NCI-H146 treated with DMSO at 0.1 percent for 48 hours (cell line): ENCODE measurements around the gene MTFP1.

Source experiments
- DNase-seq: peaks from one replicate; lab custom pipeline; 2025; ENCODE audit not compliant: unreplicated experiment; lab: John Stamatoyannopoulos, UW

The MTFP1 gene, protein sequence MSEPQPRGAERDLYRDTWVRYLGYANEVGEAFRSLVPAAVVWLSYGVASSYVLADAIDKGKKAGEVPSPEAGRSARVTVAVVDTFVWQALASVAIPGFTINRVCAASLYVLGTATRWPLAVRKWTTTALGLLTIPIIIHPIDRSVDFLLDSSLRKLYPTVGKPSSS

DNA sequence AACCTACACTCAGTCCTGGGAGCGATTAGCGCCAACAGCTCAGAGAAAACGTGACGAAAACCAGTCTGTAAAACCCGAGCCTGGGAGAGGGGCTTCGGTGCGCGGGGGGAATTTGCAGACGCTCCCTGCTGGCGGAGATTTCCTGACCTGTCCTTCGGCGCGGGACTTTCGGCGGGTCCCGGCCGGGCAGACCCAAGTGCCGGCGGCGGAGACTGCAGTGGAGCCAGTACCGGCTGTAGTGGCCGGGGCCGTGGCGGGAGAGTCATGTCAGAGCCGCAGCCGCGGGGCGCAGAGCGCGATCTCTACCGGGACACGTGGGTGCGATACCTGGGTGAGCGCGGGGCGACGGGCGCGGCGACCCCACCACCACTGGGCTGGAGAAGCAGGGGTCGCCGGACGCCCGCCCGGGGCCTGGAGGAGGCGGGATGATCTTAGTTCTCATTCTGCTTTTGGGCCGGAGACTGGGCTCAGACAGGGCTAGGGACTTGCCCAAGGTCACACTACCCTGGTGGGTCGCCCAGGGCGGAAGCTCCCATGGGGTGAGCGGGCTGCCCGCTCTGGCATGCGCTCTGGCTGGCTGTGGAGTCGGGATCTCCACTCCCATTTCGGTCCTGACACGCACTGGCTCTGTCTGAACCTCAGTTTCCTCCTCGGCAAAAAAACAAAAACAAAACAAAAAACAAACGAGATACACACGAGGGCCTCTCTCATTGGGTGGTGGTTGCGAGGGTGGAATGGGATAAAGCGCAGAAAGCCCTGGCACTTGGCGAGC, at the start of gene MTFP1:
Gene MTFP1, plus strand, starts transcription at position 153 of the 772 bp plus-strand sequence. Its CDS starts 112 bp downstream, at position 265.
- peak; percentile 46 for DNase-seq

DNA sequence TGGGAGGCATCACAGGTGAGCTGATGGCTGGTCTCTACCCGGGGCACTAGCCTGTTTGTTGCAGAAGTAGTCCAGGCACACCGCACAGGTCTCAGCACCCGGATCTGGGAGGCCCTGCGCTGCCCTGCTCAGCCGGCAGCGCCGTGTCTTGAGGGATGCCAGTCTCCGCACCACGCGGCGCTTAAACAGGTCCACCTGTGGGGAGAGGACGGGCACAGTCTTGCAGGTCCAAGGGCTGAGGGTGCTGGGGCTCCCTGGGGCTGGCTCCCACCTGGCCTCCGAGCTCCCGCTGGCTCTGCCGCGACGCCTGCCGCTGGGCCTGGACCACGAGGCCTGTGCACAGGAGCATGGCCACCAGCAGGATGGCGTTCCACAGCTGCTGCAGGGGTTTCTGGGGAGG, 45.6 kb upstream of the MTFP1 start:
- DNase-seq, result no peak

DNA sequence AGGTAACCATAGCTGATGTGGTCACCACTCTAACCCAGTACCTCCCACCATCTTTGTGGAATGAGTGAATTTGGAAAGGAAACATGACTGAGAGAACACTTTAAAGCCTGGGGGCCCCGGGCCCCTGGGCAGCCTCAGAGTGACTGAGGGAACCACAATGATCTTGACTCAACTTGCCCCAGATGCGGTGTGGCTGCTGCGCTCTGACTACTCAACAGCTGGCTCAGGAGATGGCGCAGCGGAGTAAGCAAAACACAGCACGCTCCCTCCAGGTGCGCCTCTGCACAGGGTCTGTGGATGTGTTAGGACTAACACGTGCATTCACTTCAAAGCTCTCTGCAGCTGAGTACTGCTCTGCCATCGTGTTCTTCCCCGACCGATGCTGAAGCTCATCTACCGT, 44.3 kb upstream of the MTFP1 start:
- no peak for DNase-seq

DNA sequence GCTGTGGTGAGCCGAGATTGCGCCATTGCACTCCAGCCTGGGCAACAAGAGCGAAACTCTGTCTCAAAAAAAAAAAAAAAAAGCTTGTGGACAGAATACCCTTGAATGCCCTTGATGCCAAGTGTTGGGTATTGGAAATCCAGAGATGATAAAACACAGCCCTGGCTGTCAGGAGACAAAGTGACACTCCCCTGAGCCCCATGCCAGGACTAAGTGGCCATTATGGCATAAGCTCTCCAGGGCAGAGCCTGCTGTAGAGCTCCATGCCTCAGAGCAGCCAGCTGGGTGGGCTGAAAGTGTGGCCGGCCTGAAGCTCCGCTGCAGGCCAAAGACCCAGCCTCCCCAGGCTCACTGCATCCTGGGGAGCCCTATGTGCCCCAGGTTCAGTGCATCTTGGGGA, 43.2 kb upstream of the MTFP1 start:
- DNase-seq, result no peak

DNA sequence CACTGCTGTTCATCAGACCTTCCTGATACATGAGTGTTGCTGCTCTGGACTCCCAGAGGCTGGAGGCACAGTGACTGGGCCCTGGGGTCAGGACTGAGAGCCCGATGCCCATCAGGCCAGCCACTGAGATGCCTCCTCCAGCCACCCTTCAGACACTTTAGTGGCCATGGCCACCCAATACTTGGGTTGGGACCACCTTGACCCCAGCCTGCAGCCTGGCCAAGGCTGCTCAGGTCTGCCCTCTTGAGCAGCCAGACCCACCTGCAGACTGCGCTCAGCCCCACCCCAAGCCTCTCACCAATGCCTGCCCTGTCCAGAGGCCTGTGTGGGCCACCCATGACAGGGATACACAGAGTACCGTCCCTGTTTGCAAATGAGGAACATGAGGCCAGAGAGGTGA, 42.5 kb upstream of the MTFP1 start:
- no peak for DNase-seq

DNA sequence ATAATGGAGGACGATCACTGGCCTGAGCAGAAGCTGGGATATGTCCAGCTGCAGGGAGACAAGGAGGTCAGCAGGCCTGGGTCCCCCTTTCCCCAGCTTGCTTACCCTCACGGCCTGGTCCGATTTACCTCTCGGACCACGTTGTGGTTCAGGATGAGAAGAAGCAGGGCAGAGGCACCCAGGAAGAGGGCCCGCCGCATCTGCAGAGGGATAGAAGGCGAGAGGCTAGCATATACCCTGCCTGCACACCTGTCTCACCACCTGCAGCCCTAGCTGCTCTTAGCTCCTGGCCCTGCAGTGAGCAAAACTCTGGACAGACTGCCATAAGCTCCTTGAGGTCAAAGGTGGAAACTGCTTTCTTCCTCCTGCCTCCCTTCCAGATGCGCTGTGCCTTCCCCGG, 39.6 kb upstream of the MTFP1 start:
- no peak for DNase-seq

DNA sequence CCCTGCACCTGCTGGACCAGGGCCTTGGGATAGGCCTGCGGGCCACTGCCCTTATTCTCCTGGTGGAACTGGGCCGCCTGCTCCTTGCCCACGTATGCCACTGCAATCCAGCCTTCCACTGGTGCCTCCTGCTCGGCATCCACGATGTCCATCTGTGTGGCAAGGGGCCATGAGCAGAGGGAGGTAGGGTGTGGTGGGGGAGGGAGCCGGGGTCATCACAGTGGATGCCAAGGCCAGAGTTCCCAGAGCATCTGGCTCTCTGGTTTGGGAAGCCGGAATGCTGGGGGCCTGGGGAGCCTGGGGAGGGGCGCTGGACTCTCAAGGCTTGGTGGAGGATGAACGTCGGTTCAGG, 39.0 kb upstream of the MTFP1 start:
- DNase-seq, result no peak

DNA sequence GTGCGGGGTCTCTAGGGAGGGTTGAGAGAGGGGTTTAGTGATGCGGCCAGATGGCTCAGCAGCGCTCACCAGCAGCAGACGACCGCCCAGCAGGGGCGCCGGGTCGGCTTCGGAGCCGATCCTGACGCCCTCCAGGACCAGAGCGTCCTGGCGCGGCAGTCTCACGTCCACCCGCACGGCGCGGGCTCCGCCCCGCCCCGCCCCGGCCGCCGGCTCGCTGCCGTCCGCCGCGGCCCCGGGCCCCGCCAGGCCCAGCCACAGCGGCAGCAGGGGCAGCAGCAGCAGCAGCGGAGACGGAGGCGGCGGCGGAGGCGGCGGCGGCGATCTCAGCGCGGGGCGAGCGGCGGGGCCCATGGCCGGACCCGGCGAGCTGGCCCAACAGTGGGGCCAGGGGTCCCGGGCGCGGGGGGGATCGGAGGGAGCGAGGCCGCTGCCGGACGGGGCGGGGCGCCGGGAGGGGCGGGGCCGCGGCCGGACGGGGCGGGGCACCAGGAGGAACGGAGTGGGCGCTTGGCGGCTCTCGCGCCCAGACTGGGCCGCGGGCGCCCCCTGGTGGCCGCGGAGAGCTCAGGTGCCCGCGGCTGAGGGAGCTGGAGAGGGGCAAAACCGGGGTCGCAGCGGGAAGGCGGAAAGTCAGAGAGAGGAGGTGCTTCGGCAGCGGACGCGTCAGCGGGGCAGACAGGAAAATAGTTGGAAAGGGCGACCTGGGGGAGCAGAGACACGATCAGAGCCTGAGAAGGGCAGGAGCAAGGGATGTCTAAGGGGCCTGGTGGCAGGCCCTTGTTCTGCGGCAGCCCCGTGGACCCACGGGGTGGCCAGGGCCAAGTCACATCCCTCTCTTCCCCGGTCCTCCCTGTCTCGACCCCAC, 38.4 kb upstream of the MTFP1 start, which contains the start of gene RNF215:
Gene RNF215, minus strand, starts transcription at position 452 of the 868 bp plus-strand sequence. Its CDS starts 98 bp downstream, at position 354.
- DNase-seq, result peak; percentile 19

DNA sequence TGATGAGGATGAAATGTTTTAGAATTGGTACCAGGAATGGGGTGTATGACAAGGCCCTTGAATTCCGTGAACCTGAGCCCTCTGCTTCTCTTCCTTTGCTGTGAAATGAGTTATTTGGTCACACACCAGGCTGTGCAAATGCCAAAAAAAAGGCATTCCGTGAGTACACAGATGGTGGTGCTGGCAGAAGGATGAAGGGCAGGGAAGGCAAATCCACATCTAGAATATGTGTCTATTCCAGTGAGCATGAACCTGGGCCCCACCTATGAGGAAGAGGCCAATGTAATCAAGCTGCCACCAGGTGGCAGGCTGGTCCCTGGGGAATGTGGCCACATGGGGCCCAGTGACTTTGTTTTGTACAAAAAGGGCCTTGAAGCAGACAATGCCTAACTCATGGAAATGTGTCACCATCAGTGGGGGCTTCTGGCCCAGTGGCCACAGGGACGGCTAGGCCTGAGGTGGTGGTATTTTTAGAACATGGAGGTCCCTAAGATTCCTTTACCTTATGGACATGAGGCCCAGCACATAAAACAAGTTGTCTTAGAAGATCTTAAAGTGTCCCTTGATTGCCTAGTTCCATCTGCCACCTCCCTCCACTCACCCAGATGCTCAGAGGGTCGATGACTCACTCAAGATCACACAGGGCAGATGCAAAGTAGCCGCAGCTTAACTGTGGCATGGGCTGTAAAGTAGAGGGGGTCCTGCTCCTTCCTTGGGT, 34.4 kb upstream of the MTFP1 start:
- DNase-seq, result peak; percentile 49

DNA sequence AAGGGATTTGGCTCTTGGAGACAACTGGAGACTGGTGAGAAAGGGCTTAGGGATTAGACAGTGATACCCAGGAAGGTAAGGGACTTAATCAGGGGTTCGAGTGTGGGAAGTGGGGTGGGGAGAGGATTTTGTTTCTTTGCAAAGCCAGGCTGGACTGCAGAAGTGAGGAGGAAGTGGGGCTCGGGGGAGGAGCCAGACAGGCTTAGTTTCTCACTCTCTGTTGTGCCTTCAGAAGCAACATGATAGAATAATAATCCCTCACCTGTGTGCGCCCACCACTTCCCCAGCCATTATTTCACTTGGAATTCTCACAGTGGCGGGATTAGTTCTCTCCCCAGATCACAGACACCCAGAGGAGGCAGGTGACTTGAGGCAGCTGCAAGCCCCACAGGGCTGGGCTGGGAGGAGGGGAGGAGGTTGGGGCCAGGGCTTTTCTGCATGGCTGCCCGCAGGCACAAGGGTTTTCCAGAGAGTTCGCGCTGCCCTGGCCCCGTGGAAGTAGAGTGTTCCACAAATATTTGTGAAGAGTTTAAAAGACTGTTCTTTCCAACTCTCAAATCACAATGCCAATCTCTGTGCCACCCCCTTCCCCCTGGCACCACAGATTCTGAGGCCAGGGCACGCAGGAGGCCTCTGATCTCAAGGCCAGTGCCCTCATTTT, 32.8 kb upstream of the MTFP1 start:
- no peak for DNase-seq

DNA sequence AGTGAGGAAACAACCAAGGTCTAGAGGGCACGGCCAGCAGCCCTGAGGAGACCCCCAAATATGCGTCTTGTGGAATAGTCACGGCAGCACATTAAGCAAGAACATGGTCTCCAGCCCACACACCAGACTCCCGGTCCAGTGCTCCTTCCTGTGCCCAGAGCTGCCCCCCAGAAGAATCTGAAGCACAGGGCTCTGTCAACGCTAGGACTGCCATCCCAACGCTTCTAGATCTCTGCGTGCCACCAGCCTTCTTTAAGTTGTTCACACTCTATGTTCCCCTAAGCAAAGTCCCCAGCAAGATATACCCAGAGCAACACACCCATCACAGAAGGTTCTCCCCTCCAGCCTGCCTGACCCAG, 32.3 kb upstream of the MTFP1 start:
- no peak for DNase-seq

DNA sequence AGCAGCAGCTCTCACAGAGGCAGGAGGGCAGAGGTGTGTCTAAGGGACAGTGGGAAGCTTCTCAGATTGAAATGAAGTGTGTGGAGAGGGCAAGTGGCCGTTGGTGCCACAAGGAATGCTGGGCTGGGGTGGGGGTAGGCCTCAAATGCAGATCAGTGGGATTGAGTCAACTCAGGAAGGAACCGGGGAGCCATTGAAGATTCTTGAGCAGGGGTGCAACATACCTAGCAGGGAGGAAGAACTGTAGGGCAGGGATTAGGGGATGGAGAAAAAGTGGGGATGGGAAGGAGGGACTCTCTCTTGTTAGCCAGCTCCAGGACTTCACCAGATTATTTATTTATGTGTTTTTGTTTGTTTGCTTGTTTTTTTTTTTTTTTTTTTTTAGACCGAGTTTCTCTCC, 31.7 kb upstream of the MTFP1 start:
- DNase-seq, result no peak

DNA sequence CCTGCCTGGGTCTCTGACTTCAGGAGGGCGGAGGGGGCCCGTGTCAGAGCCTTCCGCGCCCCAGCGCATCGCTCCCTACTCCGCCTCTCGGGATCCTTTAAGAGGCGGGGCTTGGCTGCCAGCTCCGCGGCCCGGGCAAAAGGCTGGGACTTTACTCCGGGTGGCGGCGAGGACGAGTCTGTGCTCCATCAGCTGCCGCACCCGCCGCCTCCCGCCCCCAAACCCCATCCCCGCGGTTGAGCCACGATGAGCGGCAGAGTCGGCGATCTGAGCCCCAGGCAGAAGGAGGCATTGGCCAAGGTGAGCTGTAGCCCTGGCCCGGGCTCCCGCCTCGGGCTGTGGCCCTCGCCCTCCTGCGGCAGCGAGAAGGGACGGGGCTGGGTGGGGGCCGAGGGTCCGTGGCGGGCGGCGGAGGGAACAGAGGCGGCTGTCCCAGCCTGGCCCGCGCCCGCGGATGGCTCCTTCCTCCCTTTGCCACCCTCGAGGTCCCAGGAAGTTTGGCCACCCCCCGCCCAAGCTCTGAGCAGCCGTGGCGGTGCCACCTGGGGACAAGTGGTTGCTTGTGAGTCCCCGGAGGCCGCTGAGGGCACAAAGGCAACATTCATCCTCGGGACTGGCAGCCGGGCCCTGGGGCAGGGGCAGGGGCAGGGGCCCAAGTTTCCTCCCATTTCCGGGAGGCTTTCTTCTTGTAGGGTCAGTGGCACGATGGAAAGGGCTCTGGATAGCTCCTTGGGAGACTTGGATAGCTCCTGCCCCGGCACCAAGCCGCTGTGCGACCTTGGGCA, 28.5 kb upstream of the MTFP1 start, which contains the start of gene SEC14L2:
Gene SEC14L2, plus strand, starts transcription at position 148 of the 785 bp plus-strand sequence. Its CDS starts 99 bp downstream, at position 247.
- DNase-seq, result peak; percentile 14

DNA sequence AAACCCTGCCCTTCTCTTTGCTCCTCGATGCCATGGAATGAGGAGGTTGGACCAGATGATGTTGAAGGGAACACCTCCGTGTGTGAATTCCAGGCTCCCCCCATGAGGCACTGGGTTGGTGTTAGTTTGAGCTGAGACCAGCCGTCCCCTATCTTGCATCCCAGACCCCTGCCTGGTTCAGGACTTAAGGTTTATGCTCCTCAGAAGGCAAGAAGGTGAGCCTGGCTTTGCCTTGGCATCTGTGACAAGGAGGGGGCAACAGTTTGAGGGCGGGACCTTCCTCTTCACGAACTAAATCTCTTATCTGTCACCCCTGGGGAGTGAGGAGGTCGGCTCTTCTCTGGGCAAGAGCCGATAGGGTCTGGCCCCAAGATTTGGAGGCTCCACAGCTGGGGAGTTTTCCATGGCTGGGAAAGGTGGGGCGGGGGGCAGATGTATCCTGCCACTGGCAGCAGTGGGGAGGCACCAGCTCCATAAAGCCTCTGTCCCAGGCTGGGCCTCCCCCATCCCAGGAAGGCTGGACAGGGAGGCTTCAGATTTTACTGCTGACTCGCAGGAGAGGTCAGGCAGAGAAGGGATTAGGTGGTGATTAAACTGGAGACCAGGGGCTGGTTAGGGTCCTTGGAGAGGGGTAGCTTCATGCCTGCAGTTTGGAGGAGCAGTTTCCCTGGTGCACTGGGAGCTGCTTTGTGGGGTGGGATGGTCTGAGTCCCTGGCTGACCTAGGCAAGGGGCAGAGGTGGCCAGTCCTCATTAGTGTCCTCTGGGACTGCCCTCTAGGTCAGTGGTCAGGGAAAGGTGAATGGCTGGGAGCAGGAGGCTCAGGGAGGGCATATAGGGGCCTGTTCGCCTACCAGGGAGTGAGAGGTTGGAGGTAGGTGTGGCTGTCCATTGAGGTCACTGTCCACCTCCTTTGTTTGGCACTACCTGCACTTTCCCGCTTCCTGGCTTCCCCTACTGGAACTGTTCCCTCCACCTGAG, 27.6 kb upstream of the MTFP1 start:
- DNase-seq, result no peak

DNA sequence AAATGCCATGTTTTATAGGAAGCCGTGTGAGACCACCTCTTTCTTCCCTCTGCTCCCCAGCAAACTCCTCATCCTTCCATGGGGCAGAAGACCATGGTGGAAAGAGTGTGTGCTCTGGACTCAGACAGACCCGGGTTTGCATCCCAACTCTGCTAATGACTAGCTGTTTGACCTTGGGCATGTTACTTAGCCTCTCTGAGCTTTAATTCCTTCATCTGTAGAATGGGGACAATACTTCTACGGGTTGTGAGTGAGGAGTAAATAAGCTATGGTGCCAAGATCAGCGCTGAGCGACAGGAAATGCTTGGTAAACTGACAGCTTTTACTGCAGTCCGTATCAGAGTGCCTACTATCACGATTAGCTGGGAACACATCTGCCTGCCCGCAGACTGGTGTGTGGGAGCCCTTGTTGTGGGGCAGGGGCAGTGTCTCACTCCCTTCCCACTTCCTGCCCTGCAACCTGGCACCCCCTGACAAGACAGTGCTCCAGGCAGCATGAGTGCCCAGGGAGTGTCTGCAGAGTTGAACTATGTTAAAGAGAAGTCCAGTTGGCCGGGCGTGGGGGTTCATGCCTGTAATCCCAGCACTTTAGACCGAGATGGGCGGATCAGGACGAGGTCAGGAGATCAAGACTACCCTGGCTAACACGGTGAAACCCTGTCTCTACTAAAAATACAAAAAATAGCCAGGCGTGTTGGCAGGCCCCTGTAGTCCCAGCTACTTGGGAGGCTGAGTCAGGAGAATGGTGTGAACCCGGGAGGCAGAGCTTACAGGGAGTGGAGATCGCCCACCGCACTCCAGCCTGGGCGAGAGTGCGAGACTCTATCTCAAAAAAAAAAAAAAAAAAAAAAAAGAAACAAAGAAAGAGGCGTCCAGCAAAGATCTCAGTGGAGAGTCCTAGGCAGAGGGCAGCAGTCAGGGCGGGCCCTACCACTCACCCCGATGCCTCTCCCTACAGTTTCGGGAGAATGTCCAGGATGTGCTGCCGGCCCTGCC, 26.6 kb upstream of the MTFP1 start:
- no peak for DNase-seq

DNA sequence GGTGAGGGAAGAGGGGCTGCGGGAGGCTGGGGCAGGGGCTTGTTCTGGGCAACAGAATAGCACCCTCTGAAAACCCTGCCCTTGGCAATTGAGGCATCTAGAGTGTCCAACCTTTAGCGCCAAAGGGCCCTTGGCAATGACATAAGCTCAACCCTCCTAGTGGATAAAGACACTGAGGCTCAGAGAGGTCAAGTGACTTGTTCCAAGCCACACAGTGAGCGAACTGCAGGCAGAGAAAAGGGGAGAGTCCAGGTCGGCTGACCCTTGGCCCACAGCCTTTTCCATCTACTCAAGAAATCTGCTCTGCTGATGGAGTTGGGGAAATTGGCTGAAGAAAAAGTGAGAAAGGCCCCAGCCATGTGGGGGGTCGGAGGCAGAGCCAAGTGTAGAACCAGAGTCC, 25.9 kb upstream of the MTFP1 start:
- no peak for DNase-seq

DNA sequence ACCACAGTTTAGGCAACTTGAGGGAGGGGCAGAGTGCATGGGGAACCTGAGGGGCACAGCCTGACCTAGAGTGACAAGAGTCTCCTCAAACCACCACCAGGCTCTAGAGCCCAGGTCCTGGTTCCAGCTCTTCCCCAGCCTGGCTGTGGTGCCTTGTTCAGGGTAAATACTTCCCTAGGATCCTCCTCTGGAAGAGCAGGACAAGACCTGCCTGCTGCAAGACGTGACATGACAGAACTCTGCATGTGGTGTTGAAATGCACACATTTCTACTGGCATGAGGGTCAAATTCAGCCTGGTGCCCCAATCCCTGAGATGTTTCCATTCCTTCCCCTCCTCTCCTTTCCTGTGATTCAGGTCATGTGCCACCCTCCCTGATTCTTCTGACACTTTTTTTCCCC, 25.4 kb upstream of the MTFP1 start:
- no peak for DNase-seq
